Activated naive CD4-positive, alpha-beta T cell treated with anti-CD3 and anti-CD28 coated beads, Interleukin-2, amount 50 U/mL, for 72 hours (primary cell): Measurements from ENCODE around the gene LIM2. TPM values are rescaled to one million over a fixed set of nuclear protein-coding genes. Genes with fewer than 3 reads are reported as not detected.
A peak's percentile ranks its signal among the peaks of the same experiment; 100 is the strongest.

Experiments used
- ATAC-seq, 2 donors: fragments of 150-1000 bp; cut with Tn5 transposase; 2 replicates each; pipeline ENCODE4 v1.10.0; 2021; ENCODE audit warnings: mild to moderate bottlenecking in 2 of 2, moderate library complexity in 2 of 2
- DNase-seq, 2 donors: peaks; one replicate each; pipeline ENCODE4 v3.0.0; 2021 to 2022; ENCODE audit warnings: low spot score in 2 of 2
- H3K27ac Mint-ChIP-seq, 2 donors: one replicate each; pipeline ENCODE4 v1.8.0; 2022; ENCODE audit warnings: mild to moderate bottlenecking in 2 of 2, mixed read lengths in 2 of 2
- H3K36me3 Mint-ChIP-seq, 2 donors: one replicate each; pipeline ENCODE4 v1.8.0; 2022; ENCODE audit warnings: mixed read lengths in 2 of 2
- H3K9me3 Mint-ChIP-seq, 2 donors: one replicate each; pipeline ENCODE4 v1.8.0; 2022; ENCODE audit warnings: mixed read lengths in 2 of 2
- total RNA-seq, 2 donors: library from RNA; stranded (reverse); gene quantifications; one replicate each; pipeline ENCODE4 v1.2.3, GENCODE V29; 2022

The LIM2 gene
- total RNA-seq, 2 donors from 2014 or later = 1.2 TPM; not detected in 1

DNA sequence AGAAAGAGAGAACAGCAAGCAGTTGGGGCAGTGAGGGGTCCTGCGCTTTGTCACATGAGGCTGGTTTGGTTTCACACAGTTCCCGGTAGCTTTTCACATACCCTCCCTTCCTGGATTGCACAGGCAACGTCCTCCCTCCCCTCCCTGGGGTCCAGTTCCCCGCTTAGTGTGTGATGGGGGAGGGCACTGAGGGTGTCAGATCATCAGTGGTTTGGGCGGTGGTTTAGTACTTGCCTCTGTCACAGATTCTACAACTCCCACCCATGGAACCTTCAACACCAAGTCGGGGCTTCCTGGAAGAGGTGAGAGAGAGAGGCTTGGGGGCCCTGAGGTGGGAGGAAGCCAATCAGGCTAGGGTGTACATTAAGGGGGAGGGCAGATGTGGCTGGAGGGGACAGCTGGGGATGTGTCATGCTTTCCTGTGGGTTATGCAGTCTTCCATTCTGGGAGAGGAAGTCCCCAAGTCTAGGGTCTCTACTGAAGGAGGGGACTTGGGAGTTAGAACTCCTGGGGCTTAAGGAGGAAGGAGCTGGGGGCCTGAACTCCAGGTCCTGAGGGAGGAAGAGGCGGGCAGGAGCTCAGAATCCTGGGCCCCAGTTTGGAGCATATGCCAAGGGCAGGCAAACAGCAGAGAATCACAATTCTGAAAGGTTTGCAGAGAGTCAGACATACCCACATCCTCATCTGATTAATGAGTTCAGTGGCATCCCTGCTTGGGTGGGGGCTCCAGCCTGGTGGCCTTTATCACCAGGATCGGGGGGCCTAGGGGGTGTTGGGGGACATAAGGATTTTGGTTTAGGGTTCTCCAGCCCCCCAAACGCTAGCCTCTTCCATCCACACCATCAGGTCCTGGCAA is 14.9 kb downstream of the LIM2 start, which contains the start of gene NKG7:
Gene NKG7 (minus strand): TSS at position 6 of the 856 bp plus-strand sequence. CDS start 119 bp downstream, outside the sequence.
- Mint-ChIP-seq H3K27ac (peak within 1 kb of the TSS; percentile 85 to 88), H3K36me3 (peaks cover 10 to 43% of the 10 kb centered on the region in 2 donors), H3K9me3 (peaks cover 4 to 7% of the 10 kb centered on the region in 2 donors)
- DNase-seq = peak; percentile 70 to 85
- ATAC-seq = peak; percentile 75 to 86

GRCh38 chr19:51372021-51372648 is 15.6 kb downstream of the LIM2 start:
- ATAC-seq (no peak), DNase-seq (no peak)
- Mint-ChIP-seq H3K27ac (peak overlapping the region; percentile 85 to 88), H3K36me3 (peaks cover 11 to 47% of the 10 kb centered on the region in 2 donors), H3K9me3 (peaks cover 4 to 7% of the 10 kb centered on the region in 2 donors)

GRCh38 chr19:51371186-51371690 is 16.5 kb downstream of the LIM2 start:
- Mint-ChIP-seq H3K36me3 (peaks cover 19 to 55% of the 10 kb centered on the region in 2 donors), H3K27ac (peak overlapping the region in 1 of 2 donors; percentile 85), H3K9me3 (peaks cover 4 to 7% of the 10 kb centered on the region in 2 donors)
- ATAC-seq = no peak
- no peak for DNase-seq

DNA sequence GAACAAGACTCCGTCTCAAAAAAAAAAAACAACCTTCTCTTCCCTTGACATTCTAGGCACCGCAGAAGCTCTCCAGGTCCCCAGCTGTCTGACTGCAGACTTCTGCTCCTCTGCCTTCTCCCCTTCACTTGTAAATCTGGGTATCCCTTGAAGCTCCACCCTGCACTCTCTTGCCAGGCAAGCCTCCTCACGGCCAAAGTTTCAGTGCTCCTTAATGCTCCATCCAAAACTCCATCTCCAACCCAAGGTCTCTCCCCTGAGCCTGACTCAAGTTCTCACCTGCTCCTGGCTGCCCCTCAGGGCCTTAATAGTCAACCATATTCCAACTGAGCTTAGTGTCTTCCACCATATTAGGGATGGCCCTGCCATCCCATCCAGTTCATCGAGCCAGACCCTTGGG is 17.5 kb downstream of the LIM2 start:
- Mint-ChIP-seq H3K9me3 (peaks cover 1 to 7% of the 10 kb centered on the region in 2 donors), H3K27ac (no peak overlapping the region), H3K36me3 (peaks cover 25 to 61% of the 10 kb centered on the region in 2 donors)
- ATAC-seq (no peak), DNase-seq (no peak)

- Mint-ChIP-seq H3K36me3 (peaks cover 32 to 47% of the 10 kb centered on the region in 2 donors), H3K27ac (peak within 1 kb of the TSS; percentile 62 to 99), H3K9me3 (no peaks in the 10 kb centered on the region)
- ATAC-seq (no peak), DNase-seq (no peak)
Measured at GRCh38 chr19:51368366-51369282, 19.1 kb downstream of the LIM2 start, which contains the start of gene CLDND2. Gene CLDND2 (minus strand): TSS chr19:51369003. CDS start chr19:51368577, 426 bp downstream.

DNA sequence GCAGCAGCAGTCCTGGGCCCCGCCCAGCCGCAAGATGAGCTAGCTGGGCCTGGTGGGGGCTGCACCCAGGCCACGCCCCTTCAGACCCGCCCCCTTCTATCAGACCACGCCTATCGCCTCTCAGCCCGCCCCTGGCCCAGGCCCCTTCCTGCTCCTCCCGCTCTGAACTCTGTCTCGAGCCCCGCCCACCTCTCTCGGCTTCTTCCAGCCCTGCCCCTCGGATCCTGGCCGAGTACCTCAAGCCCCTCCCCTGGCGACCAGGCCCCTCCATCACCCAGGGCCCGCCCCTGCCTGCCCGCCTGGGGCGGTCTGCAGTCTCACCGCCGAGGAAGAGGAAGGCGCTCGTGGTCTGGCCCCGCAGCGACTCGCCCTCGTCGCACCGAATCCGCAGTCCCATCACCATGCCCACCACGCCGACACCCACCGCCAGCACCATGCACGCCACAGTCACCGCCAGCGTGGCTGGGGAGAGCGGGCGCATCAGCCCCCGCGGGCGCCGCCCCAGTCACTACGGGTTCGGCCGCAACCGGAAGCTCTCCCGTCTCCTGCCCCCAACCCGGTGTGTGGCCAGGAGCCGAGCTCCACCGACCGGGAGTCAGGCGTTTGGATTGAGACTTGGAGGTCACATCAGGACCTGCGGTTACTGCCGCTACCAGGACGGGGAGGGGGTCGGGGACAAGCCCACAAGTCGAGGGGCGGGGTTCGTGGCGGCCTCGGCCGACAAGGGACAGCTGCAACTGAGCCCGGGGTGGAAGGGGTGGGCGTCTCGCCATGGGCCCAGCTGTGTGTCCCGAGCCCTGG is 20.0 kb downstream of the LIM2 start:
- no peaks in the 10 kb centered on the region for H3K9me3 Mint-ChIP-seq
- peak; percentile 68 to 84 for ATAC-seq
- H3K36me3 Mint-ChIP-seq = peaks cover 32 to 44% of the 10 kb centered on the region in 2 donors
- peak overlapping the region; percentile 99 for H3K27ac Mint-ChIP-seq
- DNase-seq = peak; percentile 98 to 100

DNA sequence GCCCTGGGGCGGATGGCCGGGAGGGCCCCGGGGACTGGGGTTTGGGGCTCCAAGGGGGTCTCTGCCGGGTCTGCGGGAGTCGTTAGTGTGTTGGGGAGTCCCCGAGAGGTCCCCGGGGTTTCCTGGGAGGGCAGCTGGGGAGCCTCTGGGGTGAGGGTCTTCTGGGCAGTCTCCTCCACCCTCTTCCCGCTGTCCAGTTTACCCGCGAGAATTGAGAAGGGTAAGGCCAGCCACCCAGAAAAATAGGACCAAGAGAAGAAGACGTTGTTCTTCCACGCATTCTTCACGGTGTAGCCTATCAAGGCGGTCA is 20.6 kb downstream of the LIM2 start:
- H3K27ac Mint-ChIP-seq = peak overlapping the region; percentile 99
- DNase-seq (no peak), ATAC-seq (no peak)
- no peaks in the 10 kb centered on the region for H3K9me3 Mint-ChIP-seq
- H3K36me3 Mint-ChIP-seq = peaks cover 32 to 45% of the 10 kb centered on the region in 2 donors

DNA sequence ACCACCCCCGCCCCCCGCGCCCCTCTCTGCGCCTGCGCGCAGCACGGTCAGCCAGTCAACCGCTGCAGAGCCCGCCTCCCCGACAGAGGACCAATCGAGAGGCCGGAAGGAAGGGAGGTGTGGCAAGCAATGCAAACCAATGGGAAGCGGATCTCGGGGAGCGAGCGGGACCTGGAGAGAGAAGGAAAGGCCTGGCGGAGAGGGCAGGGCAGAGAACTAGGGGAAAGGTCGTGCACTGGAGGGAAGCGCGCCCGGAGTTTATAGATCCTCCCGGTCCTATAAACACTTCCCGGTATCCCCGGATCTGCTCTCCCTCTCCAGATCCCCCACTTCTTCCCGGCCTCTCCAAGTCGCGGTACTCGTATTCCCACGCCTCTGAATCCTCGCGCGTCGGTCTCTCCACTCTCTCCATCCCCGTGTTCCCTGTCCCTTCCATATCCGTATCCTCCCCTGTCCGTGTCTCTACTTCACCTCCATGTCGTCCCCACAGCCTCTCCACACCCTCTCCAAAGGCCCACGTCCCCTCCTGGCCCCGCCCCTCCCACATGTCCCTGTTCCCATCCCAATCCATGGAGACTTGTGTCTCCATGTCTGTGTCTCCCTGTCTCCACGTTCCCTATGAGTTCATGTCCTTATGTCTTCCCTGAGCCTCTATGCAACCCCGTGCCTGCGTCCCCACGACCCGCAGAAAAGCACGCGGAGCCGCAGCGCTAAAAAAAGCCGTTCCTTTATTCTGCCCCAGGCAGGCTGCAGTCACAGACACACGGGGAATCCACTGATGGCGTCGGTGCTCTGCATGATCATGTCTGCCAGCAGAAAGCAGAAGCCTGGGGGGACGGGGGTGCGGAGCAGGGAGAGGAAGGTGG is 21.2 kb downstream of the LIM2 start:
- no peaks in the 10 kb centered on the region for H3K9me3 Mint-ChIP-seq
- DNase-seq (peak; percentile 93 to 96), ATAC-seq (peak; percentile 65 to 67)
- H3K36me3 Mint-ChIP-seq = peaks cover 32 to 45% of the 10 kb centered on the region in 2 donors
- H3K27ac Mint-ChIP-seq = peak overlapping the region; percentile 99

GRCh38 chr19:51365965-51366388 is 21.8 kb downstream of the LIM2 start, which contains the start of gene ETFB:
Gene ETFB (minus strand): TSS chr19:51366388. CDS start chr19:51366326, 62 bp downstream.
- Mint-ChIP-seq H3K36me3 (peaks cover 28 to 39% of the 10 kb centered on the region in 2 donors), H3K27ac (peak within 1 kb of the TSS; percentile 99), H3K9me3 (no peaks in the 10 kb centered on the region)
- DNase-seq = no peak
- no peak for ATAC-seq

- Mint-ChIP-seq H3K36me3 (peaks cover 27 to 33% of the 10 kb centered on the region in 2 donors), H3K27ac (peak overlapping the region; percentile 99), H3K9me3 (no peaks in the 10 kb centered on the region)
- no peak for ATAC-seq
- no peak for DNase-seq
Measured at GRCh38 chr19:51365211-51365964, 22.4 kb downstream of the LIM2 start.

DNA sequence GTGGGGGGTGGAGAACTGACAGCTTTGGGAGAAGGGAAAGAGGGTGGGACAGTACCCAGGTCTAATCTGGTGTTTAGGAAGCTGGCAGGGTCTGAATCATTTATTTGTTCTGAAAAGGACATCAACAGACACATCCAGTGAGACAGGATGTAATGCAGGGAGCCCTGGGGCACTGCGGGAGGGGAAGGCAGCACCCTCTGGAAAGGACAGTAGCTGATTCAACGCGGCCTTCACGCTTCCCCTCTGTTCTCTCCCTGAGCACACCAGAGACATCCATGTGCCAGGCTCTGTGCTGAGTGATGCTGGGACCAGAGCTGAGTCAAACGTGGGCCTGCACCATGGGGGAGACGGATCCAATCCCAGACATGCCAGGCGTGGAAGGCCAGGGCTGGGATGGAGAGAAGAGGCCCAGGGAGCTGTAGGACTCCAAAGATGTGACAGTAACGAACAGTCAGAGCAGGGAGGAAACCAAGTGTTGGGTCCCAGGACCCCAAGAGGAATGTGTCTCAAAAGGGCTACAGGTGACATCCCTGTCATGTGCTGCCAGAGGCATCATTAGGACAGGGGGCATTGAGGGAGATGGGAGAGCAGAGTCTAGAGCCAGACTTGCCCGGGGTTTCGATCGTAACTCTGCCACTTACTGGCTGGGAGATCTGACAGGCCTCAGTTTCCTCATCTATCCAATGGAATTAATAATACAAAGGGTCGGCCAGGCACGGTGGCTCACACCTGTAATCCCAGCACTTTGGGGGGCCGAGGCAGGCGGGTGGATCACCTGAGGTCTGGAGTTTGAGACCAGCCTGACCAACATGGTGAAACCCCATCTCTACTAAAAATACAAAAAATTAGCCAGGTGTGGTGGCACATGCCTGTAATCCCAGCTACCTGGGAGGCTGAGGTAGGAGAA is 23.3 kb downstream of the LIM2 start:
- no peaks in the 10 kb centered on the region for H3K9me3 Mint-ChIP-seq
- peaks cover 27 to 28% of the 10 kb centered on the region in 2 donors for H3K36me3 Mint-ChIP-seq
- no peak for DNase-seq

GRCh38 chr19:51361239-51361638 is 26.5 kb downstream of the LIM2 start:
- Mint-ChIP-seq H3K9me3 (no peaks in the 10 kb centered on the region), H3K36me3 (peaks cover 18 to 22% of the 10 kb centered on the region in 2 donors), H3K27ac (no peak overlapping the region)
- DNase-seq = no peak
- ATAC-seq = no peak

More for the DNA sequence above, 23.3 kb downstream of the LIM2 start:
- no peak for ATAC-seq
- H3K27ac Mint-ChIP-seq = peak overlapping the region; percentile 96 to 99

- ATAC-seq (no peak), DNase-seq (no peak)
- Mint-ChIP-seq H3K27ac (no peak overlapping the region), H3K36me3 (peaks cover 3 to 24% of the 10 kb centered on the region in 2 donors), H3K9me3 (no peaks in the 10 kb centered on the region)
Measured at GRCh38 chr19:51359294-51359693, 28.5 kb downstream of the LIM2 start.
